SK-MEL-5 (cell line): ENCODE measurements around the gene TENT5A. TPM values are rescaled to one million over a fixed set of nuclear protein-coding genes. Genes with fewer than 3 reads are reported as not detected.

ENCODE experiments used
- DNase-seq: peaks from one replicate; pipeline ENCODE4 v3.0.0-alpha.2; 2016; ENCODE audit warnings: low read depth, low spot score
- in situ Hi-C: cut with HindIII; loops from 2 replicates; pipeline ENCODE4 v1.10.0; 2016; ENCODE audit warnings: low sequenced_read_pairs, high pct_unique_total_duplicates, low pct_unique_long_range_greater_than_20kb
- total RNA-seq: library from RNA; depleted of rRNA; stranded (reverse); fragments of >200 nt; shearing (Covaris generic); gene quantifications from 2 replicates; pipeline ENCODE4 v1.2.3, GENCODE V29; 2014

TENT5A gene
- total RNA-seq, 1 experiment from 2014 or later: 38.8 TPM

- no peak for DNase-seq
- in situ Hi-C loops: no loop called here
These were observed 16.1 kb downstream of the TENT5A start for GRCh38 chr6:81736428-81736827.

- DNase-seq: no peak
- in situ Hi-C loops: no loop called here
These were observed 16.6 kb downstream of the TENT5A start for GRCh38 chr6:81735756-81736380.

GRCh38 chr6:81734500-81735150 is 17.9 kb downstream of the TENT5A start:
- DNase-seq: no peak
- in situ Hi-C loops: no loop called here

DNA sequence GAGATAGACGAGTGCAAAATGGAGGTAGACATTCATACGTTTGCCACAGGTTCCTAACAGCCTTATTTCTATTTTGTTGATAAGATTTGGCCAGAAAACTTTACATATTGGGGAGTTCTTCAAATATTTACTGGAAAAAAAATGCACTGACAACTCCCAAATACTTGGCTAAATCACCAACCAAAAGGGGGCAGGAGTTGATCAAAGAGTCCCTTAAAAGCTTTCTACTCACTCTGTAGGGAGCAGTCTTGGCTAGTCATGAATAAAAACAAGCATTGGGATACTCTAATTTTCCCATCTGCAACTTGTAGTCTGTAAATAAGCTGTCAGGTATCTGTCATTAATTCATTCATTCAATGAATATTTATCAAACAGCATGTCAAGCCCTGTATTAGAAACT is 18.4 kb downstream of the TENT5A start:
- DNase-seq: peak; percentile 44
- in situ Hi-C loops: no loop called here

- DNase-seq: no peak
These were observed 20.7 kb downstream of the TENT5A start for GRCh38 chr6:81731814-81732213.

DNA sequence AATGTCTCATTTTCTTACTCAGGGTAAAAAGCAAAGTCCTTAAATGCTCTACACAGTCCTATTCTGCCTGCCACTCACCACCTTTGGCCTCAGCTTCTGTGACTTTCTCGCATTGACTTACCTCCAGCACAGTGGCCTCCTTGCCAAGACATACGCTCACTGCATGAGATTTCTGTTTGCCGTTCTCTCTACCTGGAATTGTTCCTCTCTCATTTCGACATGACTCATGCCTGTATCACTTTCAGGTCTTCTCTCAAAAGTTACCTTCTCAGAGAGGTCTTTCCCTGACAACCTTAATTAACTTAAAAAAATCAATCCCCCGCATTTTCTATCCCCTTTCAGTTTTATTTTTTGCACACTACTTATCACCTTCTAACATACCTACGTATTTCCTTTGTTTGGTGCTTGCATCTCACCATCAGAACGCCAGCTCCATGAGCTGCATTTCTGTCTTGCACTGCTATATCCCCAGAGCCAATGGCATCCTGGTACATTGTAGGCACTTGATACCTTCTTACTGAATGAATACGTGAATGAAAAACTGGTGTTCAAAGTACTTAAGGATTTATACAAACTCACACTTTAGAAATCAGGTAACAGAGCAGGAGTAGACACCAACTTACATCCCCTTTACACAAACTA is 24.5 kb downstream of the TENT5A start:
- DNase-seq: no peak

More at GRCh38 chr6:81731814-81732213, 20.7 kb downstream of the TENT5A start:
- in situ Hi-C loops: no loop called here

GRCh38 chr6:81725127-81725526 is 27.4 kb downstream of the TENT5A start:
- in situ Hi-C loops: no loop called here

More for the DNA sequence above, 24.5 kb downstream of the TENT5A start:
- in situ Hi-C loops: no loop called here

GRCh38 chr6:81722506-81723223 is 29.8 kb downstream of the TENT5A start:
- no peak for DNase-seq
- in situ Hi-C loops: no loop called here

More at GRCh38 chr6:81725127-81725526, 27.4 kb downstream of the TENT5A start:
- no peak for DNase-seq

DNA sequence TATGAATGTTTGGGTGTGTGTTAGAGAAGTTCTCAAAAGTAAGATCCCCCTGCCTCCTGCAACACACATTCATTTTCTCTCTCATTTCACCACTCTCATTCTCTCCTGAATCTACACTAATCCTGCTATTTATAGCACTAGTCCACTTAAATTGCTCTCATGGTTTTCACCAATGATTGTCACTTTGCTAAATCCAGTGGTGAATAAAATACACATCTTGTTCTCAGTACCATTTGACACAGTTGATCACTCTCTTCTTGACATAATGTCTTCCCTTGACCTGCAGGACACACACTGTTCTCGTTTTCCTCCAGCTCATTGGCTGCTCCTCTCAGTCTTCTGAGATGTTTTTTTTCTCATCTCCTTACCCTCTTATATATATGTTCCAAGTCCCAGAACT is 32.1 kb downstream of the TENT5A start:
- in situ Hi-C loops: no loop called here
- no peak for DNase-seq

GRCh38 chr6:81718126-81718525 is 34.4 kb downstream of the TENT5A start:
- in situ Hi-C loops: no loop called here

DNA sequence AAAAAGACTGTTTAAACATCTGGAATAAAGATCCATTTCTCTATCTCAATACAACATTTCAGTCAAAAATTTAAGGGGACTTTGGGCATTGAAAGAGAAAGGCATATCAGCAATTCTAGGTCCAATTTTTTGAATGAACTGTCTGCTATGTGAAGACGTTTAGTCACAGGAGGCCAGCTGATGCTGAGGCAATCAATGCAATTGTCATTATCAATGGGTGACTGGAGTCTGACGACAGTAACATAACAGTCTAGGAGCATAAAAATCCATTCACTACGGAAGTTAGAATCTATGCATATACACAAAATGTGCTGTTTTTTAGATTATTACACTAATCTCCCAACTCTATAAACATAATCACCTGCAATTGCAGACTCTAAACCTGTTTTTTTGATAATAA is 37.8 kb downstream of the TENT5A start:
- no peak for DNase-seq
- in situ Hi-C loops: no loop called here

More at GRCh38 chr6:81718126-81718525, 34.4 kb downstream of the TENT5A start:
- DNase-seq: no peak

DNA sequence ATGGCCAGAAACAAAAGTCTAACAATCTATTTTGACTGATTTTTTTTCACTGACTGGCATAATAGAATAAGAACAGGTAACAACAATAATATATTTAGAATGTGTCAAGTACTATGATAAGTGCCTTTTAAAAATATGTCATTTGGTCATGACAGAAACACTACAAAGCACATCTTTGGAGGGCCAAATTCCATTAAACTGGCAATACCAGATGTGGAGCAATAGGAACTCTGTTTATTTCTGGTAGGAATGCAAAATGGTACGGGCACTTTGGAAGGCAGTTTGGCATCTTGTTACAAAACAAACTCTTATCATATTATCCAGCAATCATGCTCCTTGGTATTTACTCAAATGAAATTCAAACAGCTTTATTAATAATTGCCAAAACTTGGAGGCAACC is 39.3 kb downstream of the TENT5A start:
- in situ Hi-C loops: no loop called here
- DNase-seq: no peak

GRCh38 chr6:81708113-81708699 is 44.3 kb downstream of the TENT5A start:
- no peak for DNase-seq

GRCh38 chr6:81704700-81705099 is 47.8 kb downstream of the TENT5A start:
- no peak for DNase-seq
- in situ Hi-C loops: no loop called here

More at GRCh38 chr6:81708113-81708699, 44.3 kb downstream of the TENT5A start:
- in situ Hi-C loops: no loop called here

DNA sequence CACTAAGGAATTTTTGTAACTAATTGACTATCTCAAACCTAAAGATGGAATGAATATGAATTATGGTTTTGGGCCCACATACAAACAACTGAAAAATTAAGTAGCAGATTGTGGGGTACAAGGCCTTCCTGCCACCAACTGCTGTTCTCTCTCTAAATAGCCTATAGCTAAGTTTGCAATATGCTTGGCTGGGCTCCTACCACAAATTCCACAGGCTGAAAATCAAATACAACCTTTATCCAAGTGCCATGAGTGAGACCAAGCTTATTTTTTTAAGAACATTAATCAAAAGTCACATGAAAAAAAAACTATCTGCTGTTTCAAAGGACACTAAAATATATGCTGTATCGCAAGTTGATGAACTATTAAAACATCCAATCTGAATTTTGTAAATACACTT is 52.1 kb downstream of the TENT5A start:
- no peak for DNase-seq
- in situ Hi-C loops: no loop called here

DNA sequence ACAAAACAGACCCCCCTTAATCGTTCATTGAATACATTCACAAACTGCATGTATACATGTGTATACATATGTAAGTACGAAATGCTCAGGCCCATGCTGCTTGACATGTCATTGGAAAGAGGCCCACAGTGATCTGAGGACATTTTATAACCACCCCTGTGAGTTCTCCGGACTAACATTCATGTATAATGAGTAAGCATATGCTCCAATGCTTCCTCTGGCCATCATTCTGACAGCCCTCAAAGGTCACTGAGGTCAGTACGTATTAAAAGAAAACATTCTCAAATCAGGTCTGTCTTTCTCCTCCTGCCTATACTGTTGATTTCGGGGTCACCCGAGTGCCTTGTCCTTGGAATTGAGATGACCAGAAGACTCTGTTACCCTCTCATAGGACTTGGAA is 54.9 kb downstream of the TENT5A start:
- no peak for DNase-seq
- in situ Hi-C loops: no loop called here

GRCh38 chr6:81696524-81696923 is 56.0 kb downstream of the TENT5A start:
- in situ Hi-C loops: no loop called here
- no peak for DNase-seq
